HEK293 (cell line): ENCODE data around the gene KIAA1210.

Experiments used
- CTCF ChIA-PET: fragments of 350-600 bp; formaldehyde crosslinking; extraction: SDS; loops from one replicate; lab custom pipeline; 2021; ENCODE audit warnings: antibody characterized with exemption; lab: Yijun Ruan, JAX
- POLR2A ChIA-PET: fragments of 300-600 bp; formaldehyde crosslinking; extraction: SDS; loops from one replicate; lab custom pipeline; 2020; ENCODE audit warnings: antibody characterized with exemption, inconsistent platforms; lab: Yijun Ruan, JAX
- H3K27ac ChIP-seq: fragments of 200-500 bp; sonication (Bioruptor generic); 2 replicates; pipeline ENCODE4 v1.5.1; 2014; ENCODE audit warnings: low read depth, low read length, control low read depth, inconsistent platforms; ENCODE audit errors: extremely low read depth
- H3K36me3 ChIP-seq, 2 experiments: fragments of 200-500 bp in 1 of 2; sonication (Bioruptor generic) in 1 of 2; 1 replicate in 1 of 2; 2 replicates in 1 of 2; pipeline ENCODE4 v1.5.1; 2014 to 2017; ENCODE audit warnings: inconsistent platforms in 2 of 2, low read length in 2 of 2; ENCODE audit not compliant: control insufficient read depth in 2 of 2, insufficient read depth in 1 of 2
- H3K4me1 ChIP-seq: fragments of 200-500 bp; sonication (Bioruptor generic); 2 replicates; pipeline ENCODE4 v1.5.1; 2014; ENCODE audit warnings: mild to moderate bottlenecking, low read length, inconsistent platforms; ENCODE audit not compliant: control insufficient read depth, insufficient read depth
- H3K4me3 ChIP-seq: 2 replicates; pipeline ENCODE4 v1.5.1; 2011; ENCODE audit warnings: low read depth, mild to moderate bottlenecking, control low read depth, low read length, moderate library complexity
- H3K9me3 ChIP-seq: fragments of 200-500 bp; sonication (Bioruptor generic); 2 replicates; pipeline ENCODE4 v1.5.1; 2014; ENCODE audit warnings: low read depth, low read length, inconsistent platforms; ENCODE audit not compliant: control insufficient read depth, insufficient read depth
- BCL11A ChIP-seq: fragments of 450-650 bp; formaldehyde crosslinking; IDR thresholded peaks from 2 replicates; pipeline ENCODE4 v1.5.1; 2016; ENCODE audit warnings: low read depth, missing biosample characterization, missing genetic modification characterization
- GFI1B ChIP-seq: fragments of 450-650 bp; formaldehyde crosslinking; IDR thresholded peaks from 2 replicates; pipeline ENCODE4 v1.5.1; 2016; ENCODE audit warnings: missing biosample characterization, missing genetic modification characterization
- GLIS2 ChIP-seq: fragments of 450-650 bp; formaldehyde crosslinking; IDR thresholded peaks from 2 replicates; pipeline ENCODE4 v1.5.1; 2016; ENCODE audit warnings: missing biosample characterization, missing genetic modification characterization
- HOXD13 ChIP-seq: sonication (generic); formaldehyde crosslinking; IDR thresholded peaks from 2 replicates; pipeline ENCODE4 v1.8.0; 2022; ENCODE audit warnings: missing genetic modification reagents, borderline replicate concordance
- KLF1 ChIP-seq: fragments of 450-650 bp; formaldehyde crosslinking; IDR thresholded peaks from 2 replicates; pipeline ENCODE4 v1.5.1; 2016; ENCODE audit warnings: missing biosample characterization, missing genetic modification characterization
- MEIS1 ChIP-seq: sonication (generic); formaldehyde crosslinking; IDR thresholded peaks from 2 replicates; pipeline ENCODE4 v1.8.1; 2022; ENCODE audit warnings: missing genetic modification reagents, mild to moderate bottlenecking, borderline replicate concordance
- SALL2 ChIP-seq: fragments of 450-650 bp; formaldehyde crosslinking; IDR thresholded peaks from 2 replicates; pipeline ENCODE4 v1.5.0; 2017; ENCODE audit warnings: missing biosample characterization, mild to moderate bottlenecking, missing genetic modification characterization, borderline replicate concordance
- SP7 ChIP-seq: fragments of 450-650 bp; formaldehyde crosslinking; IDR thresholded peaks from 2 replicates; pipeline ENCODE4 v1.5.1; 2016; ENCODE audit warnings: missing biosample characterization, missing genetic modification characterization
- YY2 ChIP-seq: fragments of 450-650 bp; formaldehyde crosslinking; IDR thresholded peaks from 2 replicates; pipeline ENCODE4 v1.5.1; 2016; ENCODE audit warnings: missing biosample characterization, missing genetic modification characterization
- ZBTB21 ChIP-seq: fragments of 450-650 bp; formaldehyde crosslinking; IDR thresholded peaks from 2 replicates; pipeline ENCODE4 v1.5.1; 2017; ENCODE audit warnings: missing biosample characterization, missing genetic modification characterization
- ZBTB7A ChIP-seq: fragments of 450-650 bp; formaldehyde crosslinking; IDR thresholded peaks from 2 replicates; pipeline ENCODE4 v1.5.1; 2016; ENCODE audit warnings: low read depth, missing biosample characterization, missing genetic modification characterization
- ZFP69B ChIP-seq: fragments of 450-650 bp; formaldehyde crosslinking; IDR thresholded peaks from 2 replicates; pipeline ENCODE4 v1.5.1; 2016; ENCODE audit warnings: missing biosample characterization, missing genetic modification characterization
- ZNF132 ChIP-seq: fragments of 450-650 bp; formaldehyde crosslinking; IDR thresholded peaks from 2 replicates; pipeline ENCODE4 v1.5.1; 2017; ENCODE audit warnings: missing biosample characterization, missing genetic modification characterization, borderline replicate concordance
- ZNF155 ChIP-seq: fragments of 450-650 bp; formaldehyde crosslinking; IDR thresholded peaks from 2 replicates; pipeline ENCODE4 v1.5.1; 2016; ENCODE audit warnings: missing biosample characterization, missing genetic modification characterization
- ZNF157 ChIP-seq: fragments of 450-650 bp; formaldehyde crosslinking; IDR thresholded peaks from 2 replicates; pipeline ENCODE4 v1.5.1; 2016; ENCODE audit warnings: missing biosample characterization, missing genetic modification characterization
- ZNF2 ChIP-seq: fragments of 450-650 bp; formaldehyde crosslinking; IDR thresholded peaks from 2 replicates; pipeline ENCODE4 v1.5.1; 2016; ENCODE audit warnings: missing biosample characterization, missing genetic modification characterization
- ZNF221 ChIP-seq: fragments of 450-650 bp; formaldehyde crosslinking; IDR thresholded peaks from 2 replicates; pipeline ENCODE4 v1.5.1; 2017; ENCODE audit warnings: missing biosample characterization, missing genetic modification characterization, borderline replicate concordance
- ZNF366 ChIP-seq: fragments of 450-650 bp; formaldehyde crosslinking; conservative IDR thresholded peaks from 2 replicates; pipeline ENCODE4 v1.5.1; 2016; ENCODE audit warnings: missing biosample characterization, missing genetic modification characterization
- ZNF37A ChIP-seq: fragments of 450-650 bp; IDR thresholded peaks from 2 replicates; pipeline ENCODE4 v1.5.1; 2018; ENCODE audit warnings: missing biosample characterization, missing genetic modification characterization
- ZNF404 ChIP-seq: fragments of 450-650 bp; formaldehyde crosslinking; IDR thresholded peaks from 2 replicates; pipeline ENCODE4 v1.5.1; 2017; ENCODE audit warnings: missing biosample characterization, missing genetic modification characterization
- ZNF416 ChIP-seq: fragments of 450-650 bp; formaldehyde crosslinking; IDR thresholded peaks from 2 replicates; pipeline ENCODE4 v1.5.1; 2016; ENCODE audit warnings: missing biosample characterization, missing genetic modification characterization
- ZNF510 ChIP-seq: fragments of 450-650 bp; formaldehyde crosslinking; IDR thresholded peaks from 2 replicates; pipeline ENCODE4 v1.5.1; 2018; ENCODE audit warnings: mild to moderate bottlenecking, missing genetic modification characterization, missing biosample characterization; ENCODE audit not compliant: insufficient replicate concordance
- ZNF521 ChIP-seq: fragments of 450-650 bp; formaldehyde crosslinking; IDR thresholded peaks from 2 replicates; pipeline ENCODE4 v1.5.1; 2017; ENCODE audit warnings: missing biosample characterization, mild to moderate bottlenecking, missing genetic modification characterization
- ZNF571 ChIP-seq: fragments of 450-650 bp; formaldehyde crosslinking; IDR thresholded peaks from 2 replicates; pipeline ENCODE4 v1.5.0; 2017; ENCODE audit warnings: missing biosample characterization, missing genetic modification characterization
- ZNF629 ChIP-seq: fragments of 450-650 bp; formaldehyde crosslinking; IDR thresholded peaks from 2 replicates; pipeline ENCODE4 v1.5.1; 2017; ENCODE audit warnings: missing biosample characterization, missing genetic modification characterization
- ZNF639 ChIP-seq: fragments of 450-650 bp; formaldehyde crosslinking; IDR thresholded peaks from 2 replicates; pipeline ENCODE4 v1.5.1; 2016; ENCODE audit warnings: missing biosample characterization, missing genetic modification characterization
- ZNF645 ChIP-seq: fragments of 450-650 bp; formaldehyde crosslinking; IDR thresholded peaks from 2 replicates; pipeline ENCODE4; 2016; ENCODE audit warnings: missing biosample characterization, missing genetic modification characterization
- ZNF747 ChIP-seq: fragments of 450-650 bp; formaldehyde crosslinking; IDR thresholded peaks from 2 replicates; pipeline ENCODE4 v1.5.1; 2016; ENCODE audit warnings: missing biosample characterization, missing genetic modification characterization
- ZNF777 ChIP-seq: fragments of 450-650 bp; formaldehyde crosslinking; IDR thresholded peaks from 2 replicates; pipeline ENCODE4 v1.5.1; 2017; ENCODE audit warnings: missing biosample characterization, missing genetic modification characterization, borderline replicate concordance
- ZSCAN5A ChIP-seq: fragments of 450-650 bp; formaldehyde crosslinking; IDR thresholded peaks from 2 replicates; pipeline ENCODE4 v1.5.1; 2016; ENCODE audit warnings: missing biosample characterization, missing genetic modification characterization
- TF ChIP-seq, protein P1 (sequence below): fragments of 450-650 bp; formaldehyde crosslinking; IDR thresholded peaks from 2 replicates; pipeline ENCODE4 v1.5.1; 2016; ENCODE audit warnings: missing biosample characterization, missing genetic modification characterization
- TF ChIP-seq, protein P2 (sequence below): fragments of 450-650 bp; formaldehyde crosslinking; IDR thresholded peaks from 2 replicates; pipeline ENCODE4 v1.5.1; 2016; ENCODE audit warnings: missing biosample characterization, missing genetic modification characterization

The KIAA1210 gene

GRCh38 chrX:119062750-119063374, 64.8 kb downstream of the KIAA1210 start (continued):
- no peak for TF ChIP-seq ZSCAN5A (tag by site-specific recombination)
- TF ChIP-seq ZNF155 (tag by site-specific recombination) = no peak
- no peak for TF ChIP-seq ZNF132 (tag by site-specific recombination)
- TF ChIP-seq ZNF639 (tag by site-specific recombination) = no peak
- TF ChIP-seq ZNF2 = no peak
- TF ChIP-seq YY2 (tag by site-specific recombination) = no peak
- no peak for TF ChIP-seq ZBTB21 (tag by site-specific recombination)
- no peak for TF ChIP-seq ZNF777
- no peak for TF ChIP-seq BCL11A (tag by site-specific recombination)
- TF ChIP-seq HOXD13 (CRISPR knock-in tag) = no peak
- no peak for TF ChIP-seq ZNF366 (tag by site-specific recombination)
- no peak for TF ChIP-seq ZFP69B
- TF ChIP-seq ZNF747 (tag by site-specific recombination) = no peak
- peak; percentile 75 for TF ChIP-seq SP7
- TF ChIP-seq ZNF629 (tag by site-specific recombination) = 0 out of 2 replicates have a peak, but pooled peaks have one; percentile 14
- TF ChIP-seq, all 188 proteins: peak for 7

DNA sequence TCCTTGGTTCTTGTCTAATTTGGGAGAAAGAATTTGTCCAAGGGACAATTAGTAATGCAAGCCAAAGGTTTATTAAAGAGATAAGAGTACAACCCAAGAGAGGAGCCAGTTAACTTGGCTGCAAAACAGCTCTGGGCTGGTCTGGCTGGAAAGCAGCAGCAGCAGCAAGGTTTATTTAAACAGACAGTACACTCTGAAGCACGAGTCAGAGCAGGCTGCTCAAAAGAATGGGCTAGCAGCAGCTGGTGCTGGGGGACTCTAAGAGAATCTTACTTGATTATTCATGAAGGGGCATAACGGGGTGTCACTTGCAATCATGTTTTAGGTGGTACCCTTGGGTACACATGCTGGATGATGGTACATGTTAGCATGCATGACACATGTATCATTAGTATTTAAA, 71.9 kb downstream of the KIAA1210 start:
- ChIA-PET POLR2A (no interaction called here), CTCF (interaction anchor here (0.6 kb wide), 2 partner anchors 27 to 305 kb away, joined by 3 read pairs; no protein-coding TSS in a partner anchor)
- TF ChIP-seq ZBTB7A (tag by site-specific recombination) (no peak), ZNF510 (no peak), MEIS1 (CRISPR knock-in tag) (no peak), ZNF571 (tag by site-specific recombination) (no peak), KLF1 (no peak), SALL2 (tag by site-specific recombination) (no peak), ZNF404 (no peak), ZNF645 (no peak), ZNF221 (no peak), ZNF132 (tag by site-specific recombination) (no peak), ZNF157 (tag by site-specific recombination) (no peak), GLIS2 (tag by site-specific recombination) (no peak), ZNF521 (tag by site-specific recombination) (no peak), GFI1B (tag by site-specific recombination) (no peak), ZNF416 (tag by site-specific recombination) (no peak), ZNF37A (no peak)
- TF ChIP-seq, protein P1, sequence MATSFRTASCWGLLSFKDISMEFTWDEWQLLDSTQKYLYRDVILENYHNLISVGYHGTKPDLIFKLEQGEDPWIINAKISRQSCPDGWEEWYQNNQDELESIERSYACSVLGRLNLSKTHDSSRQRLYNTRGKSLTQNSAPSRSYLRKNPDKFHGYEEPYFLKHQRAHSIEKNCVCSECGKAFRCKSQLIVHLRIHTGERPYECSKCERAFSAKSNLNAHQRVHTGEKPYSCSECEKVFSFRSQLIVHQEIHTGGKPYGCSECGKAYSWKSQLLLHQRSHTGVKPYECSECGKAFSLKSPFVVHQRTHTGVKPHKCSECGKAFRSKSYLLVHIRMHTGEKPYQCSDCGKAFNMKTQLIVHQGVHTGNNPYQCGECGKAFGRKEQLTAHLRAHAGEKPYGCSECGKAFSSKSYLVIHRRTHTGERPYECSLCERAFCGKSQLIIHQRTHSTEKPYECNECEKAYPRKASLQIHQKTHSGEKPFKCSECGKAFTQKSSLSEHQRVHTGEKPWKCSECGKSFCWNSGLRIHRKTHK (tag by site-specific recombination) = no peak
- TF ChIP-seq, protein P2, sequence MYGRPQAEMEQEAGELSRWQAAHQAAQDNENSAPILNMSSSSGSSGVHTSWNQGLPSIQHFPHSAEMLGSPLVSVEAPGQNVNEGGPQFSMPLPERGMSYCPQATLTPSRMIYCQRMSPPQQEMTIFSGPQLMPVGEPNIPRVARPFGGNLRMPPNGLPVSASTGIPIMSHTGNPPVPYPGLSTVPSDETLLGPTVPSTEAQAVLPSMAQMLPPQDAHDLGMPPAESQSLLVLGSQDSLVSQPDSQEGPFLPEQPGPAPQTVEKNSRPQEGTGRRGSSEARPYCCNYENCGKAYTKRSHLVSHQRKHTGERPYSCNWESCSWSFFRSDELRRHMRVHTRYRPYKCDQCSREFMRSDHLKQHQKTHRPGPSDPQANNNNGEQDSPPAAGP (tag by site-specific recombination) = no peak
- Histone ChIP-seq H3K9me3 (no peaks in the 10 kb centered on the region), H3K36me3 (no peaks in the 10 kb centered on the region), H3K4me1 (no peaks in the 10 kb centered on the region), H3K27ac (no peak overlapping the region), H3K4me3 (no peak overlapping the region)
